ENCODE data around the gene ANKS1A. TPM values are rescaled to one million over a fixed set of nuclear protein-coding genes. Genes with fewer than 3 reads are reported as not detected.

The ANKS1A gene
- polyA plus RNA-seq, 1 donor, result 64.0 TPM

DNA sequence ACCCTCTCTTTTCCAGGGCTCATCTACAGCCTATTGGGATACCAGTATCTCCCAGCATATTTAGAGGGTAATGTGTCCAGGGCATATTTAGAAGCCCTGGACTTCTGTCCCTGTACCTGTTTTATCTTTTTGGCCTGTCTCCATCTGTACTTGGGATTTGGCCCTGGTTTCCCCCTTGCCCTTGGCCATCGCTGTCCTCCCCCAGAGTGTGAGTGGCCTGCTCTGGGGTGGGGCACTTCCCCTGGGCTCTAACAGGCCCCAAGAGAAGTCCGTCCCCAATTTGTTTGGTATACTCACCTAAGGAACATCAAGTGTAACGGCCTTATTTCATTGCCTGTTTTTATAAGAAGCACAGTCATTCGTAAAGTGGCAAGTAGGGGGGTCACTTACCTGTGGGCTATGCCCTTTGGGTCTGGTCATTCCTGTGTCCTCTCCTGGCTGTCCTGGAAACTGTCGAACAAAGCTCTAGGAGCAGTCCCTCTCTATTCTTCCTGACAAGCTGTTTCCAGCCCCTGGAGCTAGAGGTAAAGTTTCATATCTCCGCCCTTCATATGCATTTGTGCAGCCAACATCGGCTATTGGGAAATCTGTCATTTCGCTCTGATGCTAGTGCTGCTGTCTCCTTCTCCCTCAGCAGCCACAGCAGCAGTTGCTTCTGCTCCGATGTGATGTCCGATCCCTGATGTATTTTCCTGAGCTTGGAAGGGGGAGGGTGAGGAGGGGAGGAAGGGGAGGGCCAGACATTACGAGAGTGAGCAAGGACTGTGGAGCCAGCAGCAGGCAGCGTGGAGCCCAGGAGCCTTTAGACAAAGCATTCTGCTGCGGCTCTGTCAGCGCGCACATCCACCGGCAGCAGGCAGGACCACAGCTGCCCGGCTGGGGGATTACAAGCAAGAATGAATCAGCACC lies 168.6 kb downstream of the ANKS1A start:
- DNase-seq, result peak; percentile 77

DNA sequence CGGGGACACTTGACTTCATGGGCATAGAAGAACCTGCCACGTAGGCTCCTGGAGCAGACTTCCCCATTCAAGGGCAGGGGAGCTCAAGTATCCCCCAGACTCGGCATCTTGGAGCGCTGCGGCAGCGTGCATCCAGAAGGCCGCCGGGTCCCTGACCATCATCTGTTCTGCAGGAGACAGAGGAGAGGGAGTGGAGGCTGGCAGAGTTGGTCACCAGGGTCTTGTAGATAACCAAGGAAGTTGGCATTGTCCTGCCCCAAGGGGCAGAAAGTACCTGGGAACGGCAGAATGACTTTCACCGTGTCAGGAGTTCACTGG lies 169.3 kb downstream of the ANKS1A start:
- DNase-seq, result no peak

DNA sequence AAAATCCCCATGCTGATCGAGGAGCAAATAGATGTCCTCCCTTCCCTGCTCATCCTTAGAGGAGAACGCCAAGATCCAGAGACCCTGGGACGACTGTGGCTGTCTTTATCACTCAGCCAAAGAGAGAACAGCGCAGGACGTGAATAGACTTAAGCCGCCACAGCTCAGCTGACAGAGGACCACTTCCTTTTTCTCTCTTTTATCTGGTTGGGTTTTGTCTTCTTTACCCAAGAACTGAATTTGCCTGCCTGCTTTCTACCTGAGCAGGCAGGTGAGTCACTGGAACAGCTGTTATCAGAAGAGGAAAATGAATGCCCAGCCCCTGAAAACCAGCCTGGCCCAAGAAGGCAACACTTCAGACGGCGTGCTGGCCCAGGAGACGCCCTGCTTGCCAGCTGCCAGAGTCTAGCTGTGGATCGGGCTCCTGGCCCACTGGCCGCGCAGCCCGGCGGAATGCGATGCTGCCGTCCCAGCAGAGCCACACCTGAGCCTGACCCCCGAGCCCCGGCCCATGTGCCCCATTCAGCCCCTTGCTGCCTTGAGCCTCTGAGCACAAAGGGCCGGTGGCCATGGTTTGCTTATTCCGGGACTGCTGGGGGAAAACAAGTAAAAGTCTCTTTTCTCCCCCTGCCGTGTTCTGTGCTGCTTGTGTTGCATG lies 169.9 kb downstream of the ANKS1A start:
- no peak for DNase-seq

DNA sequence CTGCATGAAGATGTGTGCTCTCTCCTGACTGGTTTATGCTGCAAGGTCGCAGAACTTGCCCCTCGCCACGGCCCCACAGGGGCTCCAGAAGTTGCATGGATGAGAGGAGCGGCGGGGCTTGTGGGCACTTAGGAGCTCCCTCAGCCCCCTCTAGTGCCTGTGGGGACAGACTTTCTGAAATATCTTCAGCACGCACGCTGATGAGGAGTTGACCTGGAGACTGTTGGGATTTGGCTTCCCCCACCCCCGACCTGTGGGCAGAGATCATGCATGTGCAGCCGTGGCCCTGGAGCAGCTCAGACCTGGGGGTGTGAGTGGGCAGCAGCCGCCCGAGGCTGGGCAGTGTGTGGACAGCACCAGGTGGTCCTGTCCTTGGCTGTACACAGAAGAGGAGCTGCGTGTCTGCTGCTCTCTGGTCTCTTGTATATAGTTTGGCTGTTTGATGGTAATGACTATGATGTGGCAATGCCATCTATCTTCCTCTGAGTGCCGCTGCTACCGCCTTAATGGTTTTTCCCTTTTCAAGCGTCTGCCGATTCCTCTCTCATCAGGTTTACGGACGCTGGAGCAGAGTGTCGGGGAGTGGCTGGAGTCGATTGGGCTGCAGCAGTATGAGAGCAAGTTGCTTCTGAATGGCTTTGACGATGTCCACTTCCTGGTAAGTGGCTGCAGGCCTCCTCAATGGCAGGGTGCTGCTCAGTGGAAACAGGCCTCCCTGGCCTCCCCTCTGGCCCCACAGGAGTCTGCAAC lies 170.7 kb downstream of the ANKS1A start:
- DNase-seq, result no peak

DNA sequence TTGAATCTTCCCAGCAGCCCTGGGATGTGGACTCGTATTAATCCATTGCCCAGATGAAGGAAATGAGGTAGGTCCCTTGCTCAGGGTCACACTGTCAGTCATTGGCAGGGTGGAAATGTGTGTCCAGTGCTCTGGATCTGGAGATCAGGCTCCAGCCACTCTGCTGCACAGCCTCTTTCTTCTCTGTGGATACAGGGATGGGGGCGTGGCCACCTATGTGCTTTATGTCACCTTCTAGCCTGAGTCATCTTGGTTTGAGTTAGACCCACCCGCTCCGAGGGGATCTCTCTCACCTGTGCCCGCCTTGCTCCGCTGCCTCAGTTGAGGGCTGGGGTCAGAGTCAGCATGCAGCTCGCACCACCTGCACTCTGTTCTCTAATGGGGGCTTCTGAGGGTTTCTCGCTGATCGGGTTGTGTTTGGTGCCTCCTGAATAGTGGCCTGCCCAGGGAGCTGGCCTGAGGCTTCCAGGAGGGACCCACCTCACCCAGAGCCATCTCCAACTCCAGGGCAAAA lies 172.1 kb downstream of the ANKS1A start:
- no peak for DNase-seq

DNA sequence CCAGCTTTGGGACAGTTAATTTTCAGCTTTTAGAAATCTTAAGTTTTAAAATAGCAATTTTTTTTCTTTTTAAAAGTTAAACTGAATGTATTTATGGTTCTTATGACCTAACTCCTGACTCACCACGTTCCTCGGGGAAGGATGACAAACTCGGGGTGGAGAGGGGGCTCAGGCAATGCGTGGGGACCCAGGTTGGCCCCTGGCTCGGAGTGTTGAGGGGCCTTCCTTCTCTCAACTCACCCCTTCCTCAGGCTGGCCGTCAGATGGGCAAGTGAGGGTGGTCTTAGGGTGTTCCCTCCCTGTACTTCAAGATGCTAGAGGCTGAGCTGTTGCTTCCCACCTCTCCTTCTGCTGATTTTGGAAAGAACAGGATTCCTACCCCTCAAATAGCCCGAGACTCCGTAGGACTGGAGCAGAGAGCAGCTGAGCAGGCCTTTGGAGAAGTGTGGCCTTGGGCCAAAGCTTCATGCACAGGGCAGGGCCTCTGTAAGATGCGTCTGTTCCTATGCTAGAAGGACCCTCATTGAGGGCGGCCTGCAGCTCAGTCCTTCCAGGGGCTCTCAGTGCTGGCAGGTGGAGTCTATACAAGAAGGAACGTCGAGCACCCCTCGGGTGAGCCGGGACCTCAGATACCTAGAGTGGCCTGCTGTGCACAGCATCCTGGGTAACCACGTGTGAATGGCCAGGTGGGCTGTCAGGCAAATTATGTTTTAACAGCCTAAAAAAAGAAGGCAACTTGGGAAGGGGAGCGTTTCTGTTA lies 172.8 kb downstream of the ANKS1A start:
- no peak for DNase-seq

GRCh38 chr6:35062676-35063574 lies 173.9 kb downstream of the ANKS1A start:
- DNase-seq, result no peak

GRCh38 chr6:35063701-35064280 lies 174.7 kb downstream of the ANKS1A start:
- DNase-seq, result no peak

DNA sequence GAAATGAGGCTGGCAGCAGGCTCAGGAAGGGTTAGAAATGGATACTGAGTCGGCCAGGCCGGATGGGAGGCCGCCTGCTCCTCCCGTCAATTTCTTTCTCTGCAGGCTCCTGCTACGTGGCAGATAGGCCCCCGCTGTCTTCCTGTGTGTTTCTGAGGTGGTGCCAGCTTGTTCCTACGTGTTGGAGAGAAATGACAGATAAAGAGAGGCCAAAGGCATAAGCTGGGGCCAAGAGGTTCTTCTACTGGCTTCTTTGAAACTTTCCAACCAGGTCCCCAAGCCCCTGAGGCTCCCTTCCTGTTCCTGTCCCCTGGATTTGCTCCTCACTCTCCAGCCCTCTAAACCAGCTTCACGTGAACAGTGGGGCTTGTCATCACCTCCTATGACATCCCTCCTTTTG lies 175.2 kb downstream of the ANKS1A start:
- peak; percentile 36 for DNase-seq

DNA sequence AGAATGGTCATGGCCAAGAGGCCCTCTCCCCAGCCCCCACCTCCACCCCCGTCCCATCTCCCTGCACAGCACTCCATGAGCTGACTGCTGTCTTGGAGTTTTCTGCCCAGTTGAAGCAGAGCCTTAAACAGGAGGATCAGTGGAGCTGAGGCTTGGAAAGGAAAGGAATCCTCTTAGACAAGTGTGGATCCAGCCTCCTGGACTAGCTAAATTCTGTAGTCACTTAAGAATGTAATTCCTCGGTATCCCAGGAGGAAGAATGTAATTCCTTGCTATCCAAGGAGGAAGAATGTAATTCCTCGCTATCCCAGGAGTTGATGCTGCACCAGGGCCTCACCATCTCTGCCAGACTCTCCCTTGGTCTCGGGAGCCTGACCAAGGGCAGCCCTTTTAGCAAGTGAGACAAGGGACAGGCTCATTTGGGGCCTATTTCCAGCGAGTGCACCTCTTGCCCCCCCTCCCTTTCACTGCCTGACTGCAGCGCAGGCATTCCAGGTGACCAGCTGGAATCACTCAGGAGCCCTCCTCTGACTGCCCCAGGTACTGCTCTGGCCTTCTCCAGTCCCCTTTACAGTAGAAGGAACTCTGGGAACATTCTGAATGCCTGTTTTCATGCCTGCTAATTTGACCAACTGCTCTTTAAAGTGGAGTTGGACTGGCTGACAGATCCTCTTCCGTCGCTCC lies 175.8 kb downstream of the ANKS1A start:
- DNase-seq, result no peak

- no peak for DNase-seq
These were observed 176.4 kb downstream of the ANKS1A start for GRCh38 chr6:35065441-35065800.

GRCh38 chr6:35065870-35066269 lies 176.8 kb downstream of the ANKS1A start:
- no peak for DNase-seq

- no peak for DNase-seq
These were observed 178.2 kb downstream of the ANKS1A start for GRCh38 chr6:35067234-35067633.

GRCh38 chr6:35068206-35068605 lies 179.2 kb downstream of the ANKS1A start:
- no peak for DNase-seq

DNA sequence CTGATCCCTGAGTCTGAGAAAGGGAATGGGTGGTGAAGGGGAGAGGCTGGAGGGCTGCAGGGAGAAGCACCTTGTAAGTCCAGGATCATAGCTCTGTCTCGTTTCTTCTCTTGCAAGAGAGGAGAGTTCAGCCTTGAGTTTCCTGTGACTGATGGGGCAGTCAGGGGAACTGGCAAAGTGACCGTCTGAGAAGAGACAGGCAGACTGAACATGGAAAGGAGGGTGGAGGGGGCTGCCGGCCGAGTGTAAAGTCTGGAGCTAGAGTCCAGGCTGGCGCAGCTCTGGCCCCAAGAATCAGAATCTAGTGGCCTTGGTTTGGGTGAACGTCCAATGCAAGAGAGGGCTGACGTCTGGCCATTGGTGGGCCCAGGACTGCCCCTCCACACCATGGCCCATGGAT lies 179.6 kb downstream of the ANKS1A start:
- DNase-seq, result no peak

GRCh38 chr6:35069262-35069661 lies 180.2 kb downstream of the ANKS1A start:
- DNase-seq, result no peak

DNA sequence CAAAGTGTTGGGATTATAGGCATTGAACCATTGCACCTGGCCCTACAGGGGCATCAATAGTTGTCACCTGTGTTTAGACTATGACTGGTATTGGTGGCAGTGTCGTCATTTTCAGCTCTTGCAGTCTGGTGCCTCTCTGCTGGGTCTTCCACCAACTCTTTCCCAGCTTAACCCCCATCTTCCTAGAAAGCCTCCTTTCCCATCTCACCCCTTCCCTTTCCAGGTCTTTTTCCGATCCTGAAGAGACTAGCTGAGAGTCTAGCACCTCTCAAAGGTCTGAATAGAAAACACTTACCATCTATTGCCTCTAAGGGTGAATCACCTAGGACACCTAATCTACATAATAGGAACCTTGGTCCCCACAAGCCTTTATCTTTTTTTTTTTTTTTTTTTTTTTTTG lies 181.1 kb downstream of the ANKS1A start:
- no peak for DNase-seq

DNA sequence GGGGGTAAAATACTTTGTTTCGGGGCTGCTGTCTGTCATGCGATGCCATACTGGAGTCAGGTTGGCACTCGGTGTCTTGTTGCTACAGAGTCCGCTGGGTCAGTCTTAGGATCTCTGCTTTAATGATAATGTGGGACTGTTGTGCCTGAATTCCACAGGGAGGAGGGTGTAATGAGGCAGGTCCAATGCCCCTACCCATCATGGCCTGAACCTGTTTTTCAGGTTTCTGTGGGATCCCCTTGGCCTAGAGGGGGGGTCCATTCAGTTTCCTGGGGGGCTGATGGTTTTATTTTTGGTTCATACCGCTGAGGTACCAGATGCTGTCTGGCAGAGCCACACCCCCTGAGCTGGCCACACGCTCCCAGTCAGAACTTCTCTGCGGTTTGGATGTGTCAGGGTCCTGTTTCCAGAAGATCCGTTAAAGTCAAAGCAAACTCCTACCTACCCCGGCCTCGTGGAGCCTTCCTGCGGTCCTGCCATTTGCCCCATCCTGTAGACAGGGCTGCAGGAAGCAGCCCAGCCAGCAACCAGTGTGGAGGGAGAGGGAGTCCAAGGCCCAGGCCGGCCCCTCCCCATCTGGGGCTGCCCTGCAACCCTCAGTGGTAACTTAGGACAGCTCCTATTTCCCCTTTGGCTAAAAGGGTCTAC lies 182.4 kb downstream of the ANKS1A start:
- DNase-seq, result no peak

DNA sequence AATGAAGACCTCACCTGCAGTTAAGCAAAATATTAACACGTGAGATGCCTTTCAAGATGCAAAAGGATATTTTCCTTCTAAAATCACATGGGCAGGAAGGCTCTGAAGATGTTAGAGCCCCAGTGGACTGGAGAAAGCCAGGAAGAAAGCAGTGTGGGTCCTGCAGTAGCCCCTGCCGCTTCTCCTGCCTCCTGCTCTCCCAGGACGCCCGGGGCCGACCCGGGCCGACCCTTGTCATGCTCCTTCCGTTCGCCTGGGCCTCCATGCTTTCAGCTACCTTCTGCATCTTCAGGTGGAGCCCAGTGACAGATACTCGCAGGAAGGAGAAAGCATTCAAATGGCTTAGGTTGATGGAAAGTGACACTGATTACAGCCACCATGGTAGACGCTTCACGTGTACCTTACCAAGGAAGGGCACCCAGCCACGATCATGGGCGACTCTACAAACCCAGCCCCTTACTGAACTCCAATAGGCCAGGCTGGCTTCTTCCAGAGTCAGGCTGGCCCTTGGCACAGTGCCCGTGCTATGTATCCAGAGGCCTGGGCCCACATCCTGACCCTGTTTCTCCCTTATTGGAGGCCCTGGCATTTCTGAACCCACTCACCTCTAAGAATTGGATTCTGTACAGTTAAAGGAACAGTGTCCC lies 183.1 kb downstream of the ANKS1A start:
- DNase-seq, result no peak

DNA sequence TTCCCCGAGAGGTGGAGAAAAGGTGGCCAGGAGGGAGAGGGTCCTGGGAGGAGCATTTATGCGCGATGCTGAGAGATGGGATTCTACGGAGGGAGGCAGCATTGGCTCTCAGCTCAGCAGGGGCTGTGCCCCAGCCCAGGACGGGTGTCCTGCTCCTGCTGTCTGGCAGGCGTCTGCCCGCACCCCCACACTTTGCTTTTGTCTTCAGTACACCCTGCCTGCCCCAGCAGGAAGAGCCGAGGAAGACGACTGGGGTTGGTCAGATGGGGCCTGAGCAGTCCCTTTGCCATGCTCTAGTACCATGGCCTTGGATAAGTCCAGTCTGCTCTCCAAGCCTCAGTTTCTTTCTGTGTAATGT lies 183.6 kb downstream of the ANKS1A start:
- no peak for DNase-seq
